ENCODE measurements around the gene IFRD2. TPM values are rescaled to one million over a fixed set of nuclear protein-coding genes. Genes with fewer than 3 reads are reported as not detected.

The IFRD2 gene
- total and polyA plus RNA-seq, 2 of the 13 experiments (the other 11 are each of a cell fraction or from before 2014, with no cell fraction given): 32.8 to 96.1 TPM

DNA sequence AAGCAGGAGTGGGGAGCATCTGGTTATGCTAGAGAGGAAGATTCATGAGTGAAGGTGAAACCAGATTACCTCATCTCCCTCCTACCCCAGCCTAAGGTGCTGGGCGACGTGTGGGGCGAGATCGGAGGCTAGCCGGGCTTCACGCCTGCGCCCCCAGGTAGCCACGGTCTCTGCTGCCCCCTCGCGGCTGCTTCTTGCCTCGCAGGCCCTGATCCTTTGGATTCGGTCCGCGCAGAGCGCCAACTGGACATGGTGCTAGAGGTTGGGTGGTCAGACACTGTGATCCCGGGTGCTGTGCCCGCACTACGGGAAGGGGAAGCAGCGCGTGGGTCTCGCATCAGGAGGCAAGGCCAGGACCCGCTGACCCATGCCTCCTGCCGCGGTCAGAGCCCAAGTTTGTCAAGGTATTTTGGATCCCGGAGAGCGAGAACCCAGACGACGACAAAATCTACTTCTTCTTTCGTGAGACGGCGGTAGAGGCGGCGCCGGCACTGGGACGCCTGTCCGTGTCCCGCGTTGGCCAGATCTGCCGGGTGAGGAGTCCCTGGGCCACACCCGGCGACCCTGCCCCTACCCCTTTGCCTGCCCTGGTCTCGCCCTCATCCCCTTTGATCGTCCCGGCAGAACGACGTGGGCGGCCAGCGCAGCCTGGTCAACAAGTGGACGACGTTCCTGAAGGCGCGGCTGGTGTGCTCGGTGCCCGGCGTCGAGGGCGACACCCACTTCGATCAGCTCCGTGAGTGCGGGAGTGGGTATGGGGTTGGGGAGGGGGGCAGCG, 19.1 kb downstream of the IFRD2 start (continued):
- TF ChIP-seq ZBTB10 (CRISPR knock-in tag; IDR thresholded peaks at IDR 0.05; ENCODE audit: borderline replicate concordance) (no peak), PHB2 (IDR thresholded peaks at IDR 0.05; ENCODE audit: partially characterized antibody) (no peak), RBM39 (IDR thresholded peaks at IDR 0.05; ENCODE audit: low read depth, low read length, poor library complexity, severe bottlenecking) (no peak), E2F2 (CRISPR knock-in tag; IDR thresholded peaks at IDR 0.05; ENCODE audit: borderline replicate concordance) (no peak), ZNF703 (CRISPR knock-in tag; IDR thresholded peaks at IDR 0.05; ENCODE audit: borderline replicate concordance) (no peak), RCOR2 (CRISPR knock-in tag; IDR thresholded peaks at IDR 0.05) (no peak), MLLT10 (CRISPR knock-in tag; IDR thresholded peaks at IDR 0.05) (no peak), ZFP1 (CRISPR knock-in tag; IDR thresholded peaks at IDR 0.05) (peak; percentile 57; the same call in 1 of the 2 replicates), HOXA3 (CRISPR knock-in tag; IDR thresholded peaks at IDR 0.05) (peak; percentile 96), TBL1XR1 (IDR thresholded peaks at IDR 0.05; ENCODE audit: borderline replicate concordance, low read length, partially characterized antibody) (no peak), TBP (CRISPR knock-in tag; IDR thresholded peaks at IDR 0.05) (no peak), ZNF432 (CRISPR knock-in tag; IDR thresholded peaks at IDR 0.05; ENCODE audit: borderline replicate concordance) (no peak), U2AF2 (IDR thresholded peaks at IDR 0.05; ENCODE audit: low read depth, low read length) (no peak), SNAPC2 (CRISPR knock-in tag; IDR thresholded peaks at IDR 0.05) (no peak), FUBP1 (CRISPR knock-in tag; IDR thresholded peaks at IDR 0.05; ENCODE audit: borderline replicate concordance) (no peak), TAF1 (CRISPR knock-in tag; IDR thresholded peaks at IDR 0.05) (no peak), ISX (CRISPR knock-in tag; conservative IDR thresholded peaks at IDR 0.05) (no peak)
- TF ChIP-seq, protein P1, sequence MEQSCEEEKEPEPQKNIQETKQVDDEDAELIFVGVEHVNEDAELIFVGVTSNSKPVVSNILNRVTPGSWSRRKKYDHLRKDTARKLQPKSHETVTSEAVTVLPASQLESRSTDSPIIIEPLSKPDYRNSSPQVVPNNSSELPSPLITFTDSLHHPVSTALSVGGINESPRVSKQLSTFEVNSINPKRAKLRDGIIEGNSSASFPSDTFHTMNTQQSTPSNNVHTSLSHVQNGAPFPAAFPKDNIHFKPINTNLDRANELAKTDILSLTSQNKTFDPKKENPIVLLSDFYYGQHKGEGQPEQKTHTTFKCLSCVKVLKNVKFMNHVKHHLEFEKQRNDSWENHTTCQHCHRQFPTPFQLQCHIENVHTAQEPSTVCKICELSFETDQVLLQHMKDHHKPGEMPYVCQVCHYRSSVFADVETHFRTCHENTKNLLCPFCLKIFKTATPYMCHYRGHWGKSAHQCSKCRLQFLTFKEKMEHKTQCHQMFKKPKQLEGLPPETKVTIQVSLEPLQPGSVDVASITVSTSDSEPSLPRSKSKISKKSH (CRISPR knock-in tag; IDR thresholded peaks at IDR 0.05; ENCODE audit: borderline replicate concordance): peak; percentile 39; the same call in 1 of the 2 replicates
- TF ChIP-seq, protein P2, sequence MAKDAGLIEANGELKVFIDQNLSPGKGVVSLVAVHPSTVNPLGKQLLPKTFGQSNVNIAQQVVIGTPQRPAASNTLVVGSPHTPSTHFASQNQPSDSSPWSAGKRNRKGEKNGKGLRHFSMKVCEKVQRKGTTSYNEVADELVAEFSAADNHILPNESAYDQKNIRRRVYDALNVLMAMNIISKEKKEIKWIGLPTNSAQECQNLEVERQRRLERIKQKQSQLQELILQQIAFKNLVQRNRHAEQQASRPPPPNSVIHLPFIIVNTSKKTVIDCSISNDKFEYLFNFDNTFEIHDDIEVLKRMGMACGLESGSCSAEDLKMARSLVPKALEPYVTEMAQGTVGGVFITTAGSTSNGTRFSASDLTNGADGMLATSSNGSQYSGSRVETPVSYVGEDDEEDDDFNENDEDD (CRISPR knock-in tag; IDR thresholded peaks at IDR 0.05; ENCODE audit: borderline replicate concordance): no peak

All from HepG2 (cell line).